ENCODE measurements around the gene ERGIC1. TPM values are rescaled to one million over a fixed set of nuclear protein-coding genes. Genes with fewer than 3 reads are reported as not detected.

The ERGIC1 gene
- total and polyA plus RNA-seq, 2 of the 8 experiments (the other 6 are each of a cell fraction or from before 2014, with no cell fraction given): 95.3 to 106 TPM

DNA sequence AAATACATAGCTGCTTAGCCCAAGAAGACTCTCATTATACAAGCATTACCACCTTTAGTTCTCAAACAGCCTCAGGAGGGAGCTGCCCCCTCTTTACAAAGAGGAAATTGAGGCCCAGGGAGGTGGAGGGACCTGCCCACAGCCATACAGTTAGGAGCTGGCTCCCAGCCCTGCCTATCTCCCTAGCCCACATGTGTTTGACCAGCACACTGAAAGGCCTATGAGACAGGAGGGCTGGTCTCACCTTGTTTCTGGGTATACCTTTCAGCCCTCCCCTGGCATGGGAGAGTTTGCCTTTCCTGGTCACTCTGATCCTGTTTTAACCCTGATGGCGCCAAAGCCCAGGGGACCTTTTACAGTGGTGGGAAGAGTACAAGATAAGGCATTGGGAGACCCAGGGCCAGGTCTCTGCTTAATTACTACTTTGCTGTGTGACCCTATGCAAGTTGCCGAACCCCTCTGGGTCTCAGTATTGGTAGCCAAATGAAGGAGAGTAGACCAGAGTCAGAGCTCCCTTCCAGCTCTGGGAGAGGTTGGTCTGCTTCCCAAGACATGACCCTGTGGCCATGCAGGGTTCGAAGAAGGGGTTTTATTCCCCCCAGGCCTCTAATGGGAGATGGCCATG is 64.3 kb downstream of the ERGIC1 start:
- H3K23ac ChIP-seq (ENCODE audit: insufficient read length): no peak overlapping the region
- H3K4me1 ChIP-seq (replicated peaks in 1 of 4; ENCODE audit: control insufficient read depth in 3 of 4, insufficient read depth in 4 of 4, low read length in 3 of 4): no peaks in the 10 kb centered on the region; a peak in 1 of 7 replicates
- H3K23me2 ChIP-seq (ENCODE audit: low read depth, low read length): no peaks in the 10 kb centered on the region
- no peak overlapping the region for H3K56ac ChIP-seq (replicated peaks; ENCODE audit: insufficient read length, low read depth, low read length)
- H2AK5ac ChIP-seq (ENCODE audit: low read depth, low read length): no peak overlapping the region
- no peak overlapping the region for H3K4ac ChIP-seq (replicated peaks; ENCODE audit: insufficient read length, low read depth, low read length)
- H2BK12ac ChIP-seq (ENCODE audit: low read depth, low read length): no peak overlapping the region
- H2BK120ac ChIP-seq (replicated peaks; ENCODE audit: low read depth, low read length): no peak overlapping the region
- H3K4me3 ChIP-seq (ENCODE audit: extremely low read depth in 1 of 4, insufficient read depth in 2 of 4, low read depth in 3 of 4, low read length in 4 of 4): no peak overlapping the region
- H3K27me3 ChIP-seq (replicated peaks in 1 of 4; ENCODE audit: control insufficient read depth in 3 of 4, extremely low read depth in 1 of 4, insufficient read depth in 3 of 4, low read length in 3 of 4): no peaks in the 10 kb centered on the region
- H3K27ac ChIP-seq (ENCODE audit: low read depth, low read length): no peak overlapping the region
- peaks cover 0 to 21% (median 7%) of the 10 kb centered on the region in 4 experiments; a peak in 5 of 8 replicates for H3K36me3 ChIP-seq (ENCODE audit: control insufficient read depth in 2 of 4, insufficient read depth in 4 of 4, low read length in 3 of 4)
- H2BK5ac ChIP-seq (ENCODE audit: low read depth, low read length): no peak overlapping the region
- no peak overlapping the region for H2AFZ ChIP-seq (ENCODE audit: low read length)
- no peak overlapping the region for H3K9ac ChIP-seq (replicated peaks in 1 of 4; ENCODE audit: extremely low read depth in 1 of 4, low read depth in 3 of 4, low read length in 3 of 4)
- H4K8ac ChIP-seq (ENCODE audit: extremely low read depth, insufficient read depth, low read length): peak overlapping the region; percentile 20; the same call in 1 of the 2 replicates
- ChIA-PET POLR2A (ENCODE audit: partially characterized antibody) (no interaction called here), CTCF (ENCODE audit: partially characterized antibody) (interaction anchor here (0.7 to 2.1 kb wide), 6 partner anchors 13 to 191 kb away, joined by 3 to 8 read pairs (median 3); no protein-coding TSS in a partner anchor)
- H3K14ac ChIP-seq (ENCODE audit: insufficient read length): no peak overlapping the region
- no peak overlapping the region for H3K18ac ChIP-seq (ENCODE audit: extremely low read depth, low read length)
- WGBS, 2 experiments (ENCODE audit: extremely low coverage in 1 of 2, insufficient coverage in 1 of 2, insufficient read length in 1 of 2, insufficient replicate concordance in 2 of 2, low coverage in 1 of 2, low lambda C conversion rate in 2 of 2, missing lambda C conversion rate in 1 of 2): 90% methylated on average over 3 of the region's 3 CpGs; no CpG with 5 or more reads in 1 of the 2 experiments
- H2BK20ac ChIP-seq (ENCODE audit: low read length): no peak overlapping the region
- DNase-seq (ENCODE audit: low read depth in 1 of 2, low spot score in 2 of 2): no peak
- H2BK15ac ChIP-seq (ENCODE audit: low read length): no peak overlapping the region
- FAIRE-seq: no peak
- peaks cover 3 to 7% of the 10 kb centered on the region in 2 experiments for H4K20me1 ChIP-seq (replicated peaks in 1 of 2; ENCODE audit: control insufficient read depth in 1 of 2, insufficient read depth in 2 of 2, low read length in 2 of 2)
- no peak overlapping the region for H4K5ac ChIP-seq (ENCODE audit: insufficient read length, low read depth, low read length)
- H3K79me1 ChIP-seq (ENCODE audit: low read depth, low read length): no peaks in the 10 kb centered on the region
- H4K91ac ChIP-seq (replicated peaks; ENCODE audit: insufficient read length, low read length): no peak overlapping the region
- H3K9me3 ChIP-seq (ENCODE audit: insufficient read depth in 2 of 2, low read depth in 1 of 2, low read length in 1 of 2): no peaks in the 10 kb centered on the region
- no peak overlapping the region for H3K4me2 ChIP-seq (ENCODE audit: insufficient read depth in 1 of 2, low read depth in 2 of 2, low read length in 2 of 2)
- H3K79me2 ChIP-seq (ENCODE audit: control insufficient read depth in 1 of 2, insufficient read depth in 2 of 2, low read length in 2 of 2): no peaks in the 10 kb centered on the region
- no peak for TF ChIP-seq TAF1 (IDR thresholded peaks at IDR 0.05; ENCODE audit: low read depth, low read length)
- TF ChIP-seq POLR2A (IDR thresholded peaks at IDR 0.05; ENCODE audit: control extremely low read depth in 1 of 2, low read depth in 2 of 2, low read length in 2 of 2): no peak
- TF ChIP-seq JUN (IDR thresholded peaks at IDR 0.05; ENCODE audit: low read depth, low read length): no peak
- no peak for TF ChIP-seq YY1 (IDR thresholded peaks at IDR 0.05; ENCODE audit: low read depth, low read length)
- TF ChIP-seq NANOG (IDR thresholded peaks at IDR 0.05; ENCODE audit: insufficient read depth, low read depth, low read length, poor library complexity, severe bottlenecking): no peak
- no peak for TF ChIP-seq SIRT6 (IDR thresholded peaks at IDR 0.05; ENCODE audit: low read length)
- TF ChIP-seq, protein P1, sequence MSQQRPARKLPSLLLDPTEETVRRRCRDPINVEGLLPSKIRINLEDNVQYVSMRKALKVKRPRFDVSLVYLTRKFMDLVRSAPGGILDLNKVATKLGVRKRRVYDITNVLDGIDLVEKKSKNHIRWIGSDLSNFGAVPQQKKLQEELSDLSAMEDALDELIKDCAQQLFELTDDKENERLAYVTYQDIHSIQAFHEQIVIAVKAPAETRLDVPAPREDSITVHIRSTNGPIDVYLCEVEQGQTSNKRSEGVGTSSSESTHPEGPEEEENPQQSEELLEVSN (IDR thresholded peaks at IDR 0.05): no peak
- TF ChIP-seq RBBP5 (IDR thresholded peaks at IDR 0.05; ENCODE audit: borderline replicate concordance, low read depth, low read length): no peak
- no peak for TF ChIP-seq RFX5 (IDR thresholded peaks at IDR 0.05; ENCODE audit: borderline replicate concordance, low read depth, low read length)
- no peak for TF ChIP-seq NRF1 (IDR thresholded peaks at IDR 0.05; ENCODE audit: low read depth, low read length)
- no peak for TF ChIP-seq ZNF274 (IDR thresholded peaks at IDR 0.05; ENCODE audit: borderline replicate concordance, extremely low read depth, low read length)
- no peak for TF ChIP-seq KDM5A (IDR thresholded peaks at IDR 0.05; ENCODE audit: low read length)
- no peak for TF ChIP-seq SP2 (IDR thresholded peaks at IDR 0.05; ENCODE audit: low read length)
- TF ChIP-seq MAFK (IDR thresholded peaks at IDR 0.05; ENCODE audit: low read depth, low read length): no peak
